GM21526 (cell line): ENCODE measurements around the gene TMEM50B.
"Not testable (repeated sequence)": the region's sequence is repeated elsewhere in the genome, so short reads cannot be mapped to it uniquely, and the experiment has no call there.

Experiments
- ATAC-seq: cut with Tn5 transposase; IDR thresholded peaks from one replicate; pipeline ENCODE4 v1.9.1; 2021; ENCODE audit warnings: moderate library complexity; ENCODE audit not compliant: unreplicated experiment, low FRiP score

TMEM50B gene

DNA sequence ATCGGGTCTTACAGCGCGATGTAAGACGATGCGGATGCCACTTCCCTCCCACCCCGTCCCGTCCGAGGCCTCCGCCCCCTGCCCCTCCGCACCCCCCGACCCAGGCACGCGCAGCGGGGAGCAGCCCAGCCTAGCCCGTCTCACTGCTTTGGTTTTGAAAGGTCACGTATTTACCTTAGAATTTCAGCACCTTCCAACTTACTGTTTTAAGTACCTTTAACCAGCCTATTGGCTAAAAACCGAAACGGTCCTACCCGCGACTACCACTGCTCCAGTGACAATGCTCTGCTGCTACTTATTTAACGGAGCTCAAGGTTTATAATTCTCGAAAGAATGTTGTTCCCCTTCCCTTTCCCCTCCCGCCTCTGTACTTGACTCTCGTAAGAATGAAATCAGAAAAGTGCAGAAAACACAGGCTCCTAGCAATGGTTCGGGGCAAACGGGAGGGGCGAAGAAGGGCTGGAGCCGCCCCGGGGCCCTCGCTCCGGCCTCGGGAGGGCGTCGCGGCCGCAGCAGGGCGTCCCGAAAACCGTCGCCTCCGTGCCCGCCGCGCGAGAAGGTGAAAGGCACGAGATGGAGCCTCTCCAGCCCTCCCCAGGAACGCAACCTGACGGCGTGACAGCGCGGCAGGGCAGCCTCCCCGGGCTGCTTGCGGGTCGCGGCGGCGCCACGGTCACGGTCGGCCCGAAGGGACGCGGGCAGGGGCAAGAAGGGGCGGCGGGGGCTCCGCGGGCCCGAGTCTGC lies 667 bp downstream of the TMEM50B start:
- ATAC-seq = peak; percentile 20

DNA sequence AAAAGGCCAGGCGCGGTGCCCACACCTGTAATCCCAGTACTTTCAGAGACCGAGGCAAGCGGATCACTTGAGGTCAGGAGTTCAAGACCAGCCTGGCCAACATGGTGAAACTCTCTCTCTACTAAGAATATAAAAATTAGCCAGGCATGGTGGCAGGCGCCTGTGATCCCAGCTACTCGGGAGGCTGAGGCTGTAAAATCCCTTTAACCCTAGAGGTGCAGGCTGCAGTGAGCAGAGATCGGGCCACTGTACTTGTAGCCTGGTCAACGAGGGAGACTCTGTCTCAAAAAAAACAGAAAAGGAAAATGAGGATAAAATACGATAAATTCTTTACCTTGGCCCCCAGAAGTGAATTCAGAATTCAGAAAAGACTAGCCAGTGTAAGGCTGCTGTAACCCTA lies 1.6 kb downstream of the TMEM50B start:
- no peak for ATAC-seq

DNA sequence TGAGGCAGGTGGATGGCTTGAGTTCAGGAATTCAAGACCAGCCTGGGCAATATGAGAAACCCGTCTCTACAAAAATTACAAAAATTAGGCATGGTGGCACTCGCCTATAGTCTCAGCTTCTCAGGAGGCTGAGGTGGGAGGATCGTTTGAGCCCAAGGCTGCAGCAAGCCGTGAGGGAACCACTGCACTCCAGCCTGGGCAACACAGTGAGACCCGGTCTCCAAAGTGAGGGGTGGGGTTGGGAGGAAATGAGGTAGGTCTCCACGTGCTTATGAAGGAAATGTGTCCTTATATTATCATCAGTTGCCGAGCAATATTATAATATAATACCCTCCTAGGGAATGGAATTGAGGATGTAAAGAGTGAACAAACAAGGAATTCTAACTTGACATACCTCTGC lies 2.7 kb downstream of the TMEM50B start:
- no peak for ATAC-seq

DNA sequence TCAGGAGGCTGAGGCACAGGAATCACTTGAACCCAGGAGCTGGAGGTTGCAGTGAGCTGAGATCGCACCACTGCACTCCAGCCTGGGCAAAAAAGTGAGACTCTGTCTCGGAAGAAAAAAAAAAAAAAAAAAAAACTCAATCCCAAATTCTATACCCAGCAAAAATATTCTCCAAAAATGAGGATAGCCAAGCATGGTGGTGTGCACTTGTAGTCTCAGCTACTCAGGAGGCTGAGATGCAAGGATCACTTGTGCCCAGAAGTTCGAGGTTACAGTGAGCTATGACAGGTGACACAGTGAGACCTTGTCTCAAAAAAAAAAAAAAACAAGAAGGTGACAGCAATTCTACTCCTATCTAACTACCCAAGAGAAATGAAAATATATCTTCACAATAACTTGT lies 6.4 kb downstream of the TMEM50B start:
- no peak for ATAC-seq

DNA sequence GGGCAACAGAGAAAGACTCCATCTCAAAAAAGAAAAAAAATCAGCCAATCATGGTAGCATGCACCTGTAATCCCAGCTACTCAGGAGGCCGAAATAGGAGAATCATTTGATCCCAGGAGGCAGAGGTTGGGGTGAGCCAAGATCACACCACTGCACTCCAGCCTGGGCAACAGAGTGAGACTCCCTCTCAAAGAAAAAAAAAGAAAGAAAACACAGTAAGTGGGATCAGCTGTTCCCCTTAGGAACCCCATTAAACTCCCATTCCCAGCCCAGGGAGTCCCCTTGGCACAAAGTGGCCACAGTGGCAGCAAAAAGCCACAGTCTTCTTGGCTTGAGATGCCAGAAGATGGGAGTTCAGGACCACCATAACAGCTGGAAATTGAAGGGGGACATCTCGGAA lies 9.1 kb downstream of the TMEM50B start:
- no peak for ATAC-seq

DNA sequence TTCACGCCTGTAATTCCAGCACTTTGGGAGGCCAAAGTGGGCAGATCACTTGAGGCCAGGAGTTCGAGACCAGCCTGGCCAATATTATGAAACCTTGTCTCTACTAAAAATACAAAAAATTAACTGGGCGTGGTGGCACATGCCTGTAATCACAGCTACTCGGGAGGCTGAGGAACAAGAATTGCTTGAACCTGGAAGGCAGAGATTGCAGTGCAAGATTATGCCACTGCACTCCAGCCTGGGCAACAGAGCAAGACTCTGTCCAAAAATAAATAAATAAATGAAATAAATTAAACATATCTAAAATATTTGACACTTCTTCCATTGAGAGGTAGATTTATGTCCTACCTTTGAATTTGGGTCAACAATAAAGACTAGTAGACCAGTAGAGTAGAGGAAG lies 10.6 kb downstream of the TMEM50B start:
- not testable (repeated sequence) for ATAC-seq

DNA sequence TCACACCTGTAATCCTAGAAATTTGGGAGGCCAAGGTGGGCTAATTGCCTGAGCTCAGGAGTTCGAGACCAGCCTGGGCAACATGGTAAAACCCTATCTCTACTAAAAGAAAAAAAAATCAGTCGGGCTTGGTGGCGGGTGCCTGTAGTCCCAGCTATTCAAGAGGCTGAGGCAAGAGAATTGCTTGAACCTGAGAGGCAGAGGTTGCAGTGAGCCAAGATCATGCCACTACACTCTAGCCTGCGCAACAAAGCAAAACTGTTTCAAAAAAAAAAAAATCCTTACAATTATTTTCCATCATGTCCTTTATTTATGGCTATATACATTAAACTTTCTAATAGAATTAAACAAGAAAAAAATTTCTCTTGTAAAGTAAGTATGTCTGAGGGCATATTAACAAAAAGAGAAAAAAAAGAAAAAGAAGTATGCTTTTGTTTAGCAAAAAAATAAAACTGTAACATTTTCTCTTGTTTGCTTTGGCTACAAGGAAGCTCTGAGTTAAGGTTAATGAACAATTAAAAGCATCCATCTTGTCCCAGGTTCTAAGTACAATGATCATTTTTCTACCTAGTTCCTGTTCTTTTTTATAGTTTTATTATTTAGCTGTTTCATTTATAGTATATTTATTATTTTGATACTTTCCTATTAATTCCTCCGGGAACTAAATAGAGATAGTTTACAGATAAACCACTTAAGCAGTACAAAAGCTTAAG lies 18.1 kb downstream of the TMEM50B start:
- no peak for ATAC-seq

DNA sequence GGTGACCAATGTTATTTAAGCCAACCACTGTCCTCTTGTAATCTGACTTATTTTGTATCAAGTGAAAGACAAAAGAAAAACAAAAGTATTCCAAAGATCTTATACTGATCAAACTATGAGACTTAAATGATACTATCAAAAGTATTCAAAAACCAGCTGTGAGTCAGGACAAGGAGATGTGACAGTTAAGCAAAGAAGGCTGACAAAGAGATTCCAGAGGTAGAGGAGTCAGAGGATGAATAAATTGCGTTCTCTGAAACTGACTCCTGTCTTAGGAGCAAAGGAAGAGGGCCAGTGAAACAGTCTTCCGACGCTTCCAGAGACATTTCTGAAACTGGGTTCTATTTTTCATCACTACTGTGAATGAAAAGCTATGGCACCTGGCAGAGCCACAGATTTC lies 20.9 kb downstream of the TMEM50B start:
- ATAC-seq = no peak

DNA sequence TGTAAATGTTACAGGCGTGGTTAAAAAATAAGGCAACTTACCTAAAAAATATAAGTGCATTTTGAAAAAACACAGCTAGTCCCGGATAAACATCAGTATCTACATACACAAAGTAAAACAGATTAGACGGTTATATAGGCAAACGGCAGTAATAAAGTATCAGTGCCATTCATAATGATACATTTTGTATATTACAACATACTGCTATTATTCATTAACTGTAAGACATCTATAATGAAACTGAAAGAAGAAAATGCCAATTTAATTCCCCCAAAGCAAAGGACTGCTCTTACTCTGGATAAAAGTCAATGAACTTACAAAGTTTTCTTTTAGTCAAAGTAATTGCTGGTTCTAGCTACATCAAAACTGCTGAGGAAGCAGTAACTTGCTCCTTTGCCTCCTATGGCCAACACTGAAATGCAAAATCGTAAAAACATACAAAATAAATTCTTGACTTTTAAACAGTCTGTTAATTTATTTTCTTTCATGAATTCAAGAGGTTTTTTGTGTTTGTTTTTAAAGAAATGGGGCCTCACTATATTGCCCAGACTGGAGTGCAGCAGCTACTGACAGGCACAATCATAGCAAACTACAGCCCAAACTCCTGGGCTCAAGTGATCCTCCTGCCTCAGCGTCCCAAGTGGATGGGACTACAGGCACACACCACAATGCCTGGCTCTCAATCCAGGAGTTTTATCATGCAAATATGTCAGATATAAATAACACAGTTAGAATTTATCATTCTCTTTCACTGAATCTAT lies 23.9 kb downstream of the TMEM50B start:
- ATAC-seq = no peak

DNA sequence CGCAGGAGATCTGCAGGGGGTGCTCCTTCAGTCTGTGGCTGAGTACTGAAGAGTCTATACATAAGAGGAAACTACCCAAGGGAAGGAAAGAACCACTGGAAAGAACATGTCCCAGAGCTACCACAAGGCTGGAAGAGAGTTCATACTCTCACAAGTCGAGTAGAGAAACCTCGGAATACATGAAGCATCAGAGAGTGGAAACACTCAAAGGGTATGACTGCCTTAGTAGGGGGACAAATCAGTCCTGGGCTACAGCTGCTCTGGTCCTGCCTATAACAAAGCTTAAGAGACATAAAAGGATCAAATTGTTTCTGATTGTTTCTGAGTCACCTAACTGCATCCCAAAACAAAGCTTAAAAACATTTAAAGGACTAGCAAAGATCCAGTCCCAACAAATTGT lies 27.4 kb downstream of the TMEM50B start:
- ATAC-seq = no peak

DNA sequence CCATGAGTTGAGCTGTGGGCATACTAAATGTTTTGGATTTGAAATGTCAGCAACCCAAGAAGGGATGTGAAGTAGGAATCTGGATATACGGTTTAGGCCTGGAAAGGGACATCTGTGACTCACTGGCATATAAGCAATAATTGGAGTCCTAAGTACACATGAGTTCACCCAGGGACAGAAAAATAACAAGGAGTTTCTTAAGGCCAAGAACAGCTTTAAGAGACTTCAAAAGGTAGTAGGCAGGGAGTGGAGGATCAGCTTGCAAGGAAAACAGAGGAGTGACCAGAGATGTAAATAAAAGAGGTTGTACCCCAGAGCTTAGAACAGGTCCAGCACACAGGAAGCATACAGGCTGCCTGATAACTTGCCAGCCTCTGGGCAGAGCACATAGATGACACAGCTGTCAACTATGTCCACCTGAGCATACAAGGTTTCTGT lies 28.1 kb downstream of the TMEM50B start:
- ATAC-seq = no peak

DNA sequence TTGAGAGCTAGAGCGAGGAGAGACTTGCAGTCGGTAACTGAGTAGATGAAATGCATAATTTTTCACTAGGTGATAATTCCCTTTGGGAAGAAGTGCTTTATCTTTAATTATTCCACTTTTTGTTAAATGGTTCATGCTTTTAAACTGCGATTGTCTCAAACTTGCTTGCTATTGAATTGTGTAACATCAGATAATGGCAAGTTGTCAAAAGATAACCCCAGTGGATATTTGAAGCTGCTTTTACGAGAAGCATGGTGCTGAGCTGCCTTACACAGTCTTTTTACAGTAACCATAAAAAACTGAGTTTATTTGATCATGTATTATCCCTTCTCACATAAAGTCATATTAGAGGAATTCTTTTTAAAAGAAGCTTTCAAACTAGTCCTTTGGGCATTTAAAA lies 30.2 kb downstream of the TMEM50B start:
- ATAC-seq = no peak

DNA sequence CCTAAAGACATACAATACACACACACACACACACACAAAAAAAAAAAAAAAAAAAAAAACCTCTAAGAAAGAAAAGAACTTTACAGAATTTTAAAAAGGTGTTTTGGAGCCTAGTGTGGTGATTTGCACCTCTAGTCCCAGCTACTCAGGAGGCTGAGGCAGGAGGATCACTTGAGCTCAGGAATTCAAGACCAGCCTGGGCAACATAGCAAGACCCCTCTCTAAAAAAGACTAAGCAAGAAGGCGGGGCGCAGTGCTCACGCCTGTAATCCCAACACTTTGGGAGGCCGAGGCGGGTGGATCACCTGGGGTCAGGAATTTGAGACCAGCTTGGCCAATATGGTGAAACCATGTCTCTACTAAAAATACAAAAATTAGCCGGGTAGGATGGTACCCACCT lies 33.2 kb downstream of the TMEM50B start:
- ATAC-seq = not testable (repeated sequence)

DNA sequence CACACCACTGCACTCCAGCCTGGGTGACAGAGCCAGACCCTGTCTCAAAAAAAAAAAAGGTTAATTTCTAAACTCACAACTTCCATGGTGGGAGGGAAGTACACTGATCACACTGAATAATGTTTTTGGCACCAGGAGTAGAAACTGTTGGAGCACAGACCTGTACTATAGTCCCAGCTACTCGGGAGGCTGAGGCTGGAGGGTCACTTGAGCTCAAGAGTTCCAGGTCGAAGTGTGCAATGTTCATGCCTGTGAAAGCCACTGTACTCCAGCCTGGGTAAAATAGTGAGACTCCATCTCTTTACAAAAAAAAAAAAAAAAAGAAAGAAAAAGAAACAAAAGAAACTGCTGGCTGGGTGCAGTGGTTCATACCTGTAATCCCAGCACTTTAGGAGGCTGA lies 35.3 kb downstream of the TMEM50B start:
- no peak for ATAC-seq

DNA sequence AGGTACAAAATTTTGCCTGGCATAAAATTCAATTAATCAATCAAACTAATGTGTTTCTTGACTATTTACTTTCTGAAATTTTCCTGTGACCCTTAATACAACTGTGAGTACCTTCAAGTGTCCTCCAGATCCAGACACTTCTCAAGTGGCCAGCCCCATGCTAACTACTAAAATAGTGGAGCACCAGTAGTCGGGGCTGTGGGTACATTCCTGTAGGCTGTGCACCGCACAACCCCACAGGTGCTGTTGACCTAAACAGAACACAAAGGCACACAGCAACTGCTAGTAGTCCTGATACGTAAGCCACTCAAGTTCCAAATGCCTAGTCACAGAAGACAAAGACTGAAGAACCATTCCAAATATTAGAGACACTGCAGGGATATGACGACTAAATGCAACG lies 36.6 kb downstream of the TMEM50B start:
- ATAC-seq = no peak

DNA sequence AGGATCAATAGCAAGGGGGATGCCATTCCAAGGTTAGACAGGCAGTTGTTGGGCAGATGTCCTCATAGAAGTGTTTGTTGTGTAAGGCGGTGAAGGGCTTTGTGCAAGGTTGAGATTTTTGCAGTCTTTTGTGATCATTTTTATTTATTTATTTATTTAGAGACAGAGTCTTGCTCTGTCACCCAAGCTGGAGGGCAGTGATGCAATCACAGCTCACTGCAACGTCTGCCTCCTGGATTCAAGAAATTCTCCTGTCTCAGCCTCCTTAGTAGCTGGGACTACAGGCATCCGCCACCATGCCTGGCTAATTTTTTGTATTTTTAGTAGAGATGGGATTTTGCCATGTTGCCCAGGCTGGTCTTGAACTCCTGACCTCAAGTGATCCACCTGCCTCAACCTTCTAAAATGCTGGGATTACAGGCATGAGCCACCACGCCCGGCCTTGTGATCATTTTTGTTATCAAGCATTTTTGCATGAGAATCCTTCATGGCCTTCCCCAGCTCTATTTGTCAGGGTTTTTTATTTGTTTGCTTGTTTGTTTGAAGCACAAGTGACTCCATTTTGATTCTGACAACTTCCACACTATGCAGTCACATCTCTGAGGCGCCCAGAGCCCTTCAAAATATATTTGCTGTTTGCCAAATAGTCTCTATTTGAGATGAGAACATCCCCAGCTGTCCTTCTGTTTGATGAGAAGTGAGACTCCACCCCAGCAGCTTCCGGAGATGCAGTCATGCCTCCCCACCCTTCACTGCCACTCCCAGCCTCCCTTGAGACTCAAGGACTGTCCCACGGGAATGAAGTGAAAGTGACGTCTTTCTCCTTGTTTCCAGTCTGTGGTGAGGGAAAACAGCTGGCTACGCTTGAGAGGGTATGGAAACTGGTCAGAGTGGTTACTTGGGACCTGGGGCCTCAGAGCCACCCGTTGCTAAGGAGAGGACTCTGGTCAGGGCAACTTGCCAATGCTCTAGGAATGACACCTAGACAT lies 38.0 kb downstream of the TMEM50B start:
- ATAC-seq = peak; percentile 54

DNA sequence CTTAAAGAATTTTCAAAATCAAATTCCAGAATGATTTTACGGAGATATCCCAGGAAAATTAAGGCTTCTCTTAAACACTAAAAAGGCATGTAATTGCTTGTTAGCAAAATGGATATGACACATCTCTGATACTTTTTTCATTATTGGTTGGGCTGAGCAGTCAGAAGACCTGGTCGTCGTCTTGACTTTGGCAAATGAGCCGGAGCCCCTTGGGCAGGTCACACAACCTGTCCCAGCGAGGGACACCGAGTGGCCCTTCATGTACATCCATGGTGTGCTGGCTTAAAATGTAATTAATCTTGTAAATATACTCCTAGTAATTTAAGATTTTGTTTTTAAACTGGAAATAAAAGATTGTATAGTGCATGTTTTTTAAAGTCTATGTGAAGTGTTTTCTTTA lies 42.6 kb downstream of the TMEM50B start:
- no peak for ATAC-seq

DNA sequence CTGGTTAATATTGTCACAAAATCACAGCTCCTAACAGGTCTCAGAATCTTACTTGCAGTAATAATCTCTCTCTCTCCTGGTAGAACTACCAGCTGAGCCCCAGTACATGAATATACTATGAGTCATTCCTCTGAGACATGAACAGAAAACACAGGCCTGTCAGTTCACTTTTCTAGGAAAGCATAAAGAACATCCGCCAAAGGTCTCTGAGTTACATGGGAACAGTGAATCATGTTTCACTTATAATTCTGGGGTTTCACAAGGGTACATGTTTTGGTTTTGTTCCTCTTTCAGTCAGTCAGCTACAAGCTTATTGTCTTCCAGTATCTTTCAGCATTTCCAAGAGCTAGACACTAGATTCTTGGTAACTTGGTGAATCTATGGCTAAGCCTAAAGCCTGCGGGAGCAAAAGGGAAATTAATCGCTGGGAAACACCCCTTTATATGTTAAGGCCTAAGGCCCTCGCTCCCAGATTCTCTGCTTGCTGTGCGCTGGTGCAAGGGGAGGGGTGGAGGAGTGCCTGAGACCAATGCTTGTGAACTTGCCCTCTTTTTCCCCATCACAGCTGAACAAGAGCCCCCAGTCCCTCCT lies 44.9 kb downstream of the TMEM50B start:
- peak; percentile 87 for ATAC-seq

DNA sequence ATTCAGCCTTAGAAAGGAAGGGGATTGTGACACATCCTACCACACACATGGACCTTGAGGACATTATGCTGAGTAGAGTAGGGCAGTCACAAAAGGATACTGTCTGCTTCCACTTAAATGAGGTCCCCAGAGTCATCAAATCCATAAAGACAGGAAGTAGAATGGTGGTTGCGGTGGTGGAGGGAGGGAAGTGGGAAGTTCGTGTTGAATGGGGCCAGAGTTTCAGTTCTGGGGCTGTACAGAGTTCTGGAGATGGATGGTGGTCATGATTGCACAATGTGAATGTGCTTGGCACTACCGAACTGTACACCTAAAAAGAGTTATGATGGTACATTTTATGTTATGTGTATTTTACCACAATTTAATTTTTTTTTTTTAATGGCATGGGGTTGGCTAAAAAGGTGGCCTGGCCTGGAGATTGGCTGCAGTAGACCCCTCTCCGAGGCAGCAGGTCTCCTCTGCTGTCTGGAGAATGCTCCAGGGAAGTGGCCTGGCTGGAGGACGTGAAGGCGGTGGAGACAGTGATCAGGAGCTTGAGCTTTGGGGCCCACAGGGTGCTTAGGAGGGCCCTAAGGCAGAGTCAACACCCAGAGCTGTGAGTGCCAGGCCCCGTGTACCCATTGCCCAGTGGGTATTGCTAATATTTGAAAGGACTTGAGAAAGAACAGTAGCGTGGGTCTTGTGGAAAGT lies 46.2 kb downstream of the TMEM50B start:
- ATAC-seq = no peak
